H1 (cell line): ENCODE measurements around the gene NSUN2. TPM values are rescaled to one million over a fixed set of nuclear protein-coding genes. Genes with fewer than 3 reads are reported as not detected.

Source experiments
- CREB1 ChIP-seq: IDR thresholded peaks from 2 replicates; pipeline ENCODE4 v1.6.1; 2012; ENCODE audit warnings: inconsistent platforms
- CTCF ChIP-seq, 3 experiments: IDR thresholded peaks; 1 replicate in 2 of 3; 2 replicates in 1 of 3; pipeline versions ENCODE4 v1.5.1 to v1.6.1; 2011; ENCODE audit warnings: low read length in 3 of 3, mild to moderate bottlenecking in 3 of 3, inconsistent platforms in 2 of 3, low read depth in 1 of 3, moderate library complexity in 1 of 3; ENCODE audit not compliant: insufficient read depth in 1 of 3; ENCODE audit errors: control extremely low read depth in 1 of 3
- SAP30 ChIP-seq: fragments of 300-600 bp; sonication (generic); IDR thresholded peaks from 2 replicates; pipeline ENCODE4 v1.7.1; 2012; ENCODE audit warnings: low read length, moderate library complexity, mild to moderate bottlenecking, inconsistent platforms; ENCODE audit not compliant: insufficient read depth, insufficient replicate concordance
- SP2 ChIP-seq: IDR thresholded peaks from 2 replicates; pipeline ENCODE4 v1.6.1; 2012; ENCODE audit warnings: mild to moderate bottlenecking, low read length, inconsistent platforms
- polyA plus RNA-seq, 7 experiments: library from polyadenylated mRNA; depleted of rRNA in 3 of 7; stranded (reverse) in 5 of 7; unstranded in 2 of 7; fragments of >200 nt in 5 of 7; fragments of 200-250 nt in 2 of 7; gene quantifications; 1 replicate in 5 of 7; 2 replicates in 1 of 7; 4 replicates in 1 of 7; pipeline versions ENCODE4 v1.2.1 to v1.2.3, GENCODE V29; 2011 to 2013; ENCODE audit warnings: missing spikeins in 2 of 7, mixed read lengths in 2 of 7
- total RNA-seq: library from RNA; stranded (reverse); fragmentation: NEBNext Ultra II Directional; extraction: Animal tissue kit (Norgen Biotek cat#: 25700); gene quantifications from 2 replicates; pipeline ENCODE4 v1.2.1, GENCODE V29; 2021

NSUN2 gene
- total and polyA plus RNA-seq, 2 of the 8 experiments (the other 6 are each of a cell fraction or from before 2014, with no cell fraction given): 47.3 to 94.7 TPM

- TF ChIP-seq SAP30: no peak
- no peak for TF ChIP-seq CTCF (IDR thresholded peaks at IDR 0.05; ENCODE audit: control extremely low read depth in 1 of 3, insufficient read depth in 1 of 3, low read depth in 1 of 3, low read length in 3 of 3)
- TF ChIP-seq CREB1: no peak
- TF ChIP-seq SP2: no peak
Observed at GRCh38 chr5:6592601-6593000, 40.2 kb downstream of the NSUN2 start (continued).
